GM13976 (cell line): ENCODE measurements around the gene KRTAP10-1.

Source experiments
- DNase-seq: peaks from one replicate; pipeline ENCODE4 v3.0.0; 2012; ENCODE audit warnings: low spot score
- in situ Hi-C: fragments of 300-500 bp; cut with MboI; formaldehyde crosslinking; loops from one replicate; pipeline ENCODE4 v1.12.0; 2022; ENCODE audit warnings: low sequenced_read_pairs, mixed read lengths, inconsistent platforms; ENCODE audit not compliant: unreplicated experiment
- TF ChIP-seq, protein P1 (sequence below): IDR thresholded peaks from 2 replicates; pipeline ENCODE4 v1.5.1; 2012; ENCODE audit warnings: borderline replicate concordance, mild to moderate bottlenecking; ENCODE audit not compliant: insufficient read depth; ENCODE audit errors: extremely low read depth, missing control alignments, control extremely low read depth

The KRTAP10-1 gene, protein sequence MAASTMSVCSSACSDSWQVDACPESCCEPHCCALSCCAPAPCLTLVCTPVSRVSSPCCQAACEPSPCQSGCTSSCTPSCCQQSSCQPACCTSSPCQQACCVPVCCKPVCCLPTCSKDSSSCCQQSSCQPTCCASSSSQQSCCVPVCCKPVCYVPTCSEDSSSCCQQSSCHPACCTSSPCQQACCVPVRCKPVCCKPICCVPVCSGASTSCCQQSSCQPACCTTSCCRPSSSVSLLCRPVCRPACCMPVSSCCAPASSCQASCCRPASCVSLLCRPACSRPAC

DNA sequence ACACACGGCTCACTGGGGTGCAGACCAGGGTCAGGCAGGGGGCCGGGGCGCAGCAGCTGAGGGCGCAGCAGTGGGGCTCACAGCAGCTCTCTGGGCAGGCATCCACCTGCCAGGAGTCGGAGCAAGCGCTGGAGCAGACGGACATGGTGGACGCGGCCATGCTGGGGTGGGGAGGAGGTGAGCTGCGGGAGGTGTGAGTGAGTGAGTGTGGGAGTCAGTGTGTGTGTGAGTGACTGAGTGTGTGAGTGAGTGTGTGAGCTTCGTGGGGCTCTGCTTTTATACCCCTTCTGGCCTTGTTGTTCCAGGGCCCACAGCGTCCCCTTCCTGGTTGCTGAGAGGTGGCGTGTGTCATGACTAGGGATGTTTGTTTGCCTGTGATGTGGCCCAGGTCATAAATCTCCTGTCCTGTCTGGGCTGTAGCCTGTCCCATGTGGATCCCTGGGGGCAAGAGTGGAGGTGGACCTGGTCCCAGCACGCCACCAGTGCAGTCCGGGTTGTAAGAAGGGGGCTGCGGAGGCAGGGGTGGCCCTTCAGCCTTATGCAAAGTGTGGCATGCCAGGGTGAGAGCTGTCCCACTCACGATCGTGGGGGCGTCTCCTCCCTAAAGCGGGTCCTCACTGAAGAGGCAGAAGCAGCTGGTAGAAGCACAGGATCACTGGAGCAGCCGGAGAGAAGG is at the start of gene KRTAP10-1:
Gene KRTAP10-1, minus strand, starts transcription at position 205 of the 676 bp plus-strand sequence. Its CDS starts 45 bp downstream, at position 160.
- TF ChIP-seq, protein P1, sequence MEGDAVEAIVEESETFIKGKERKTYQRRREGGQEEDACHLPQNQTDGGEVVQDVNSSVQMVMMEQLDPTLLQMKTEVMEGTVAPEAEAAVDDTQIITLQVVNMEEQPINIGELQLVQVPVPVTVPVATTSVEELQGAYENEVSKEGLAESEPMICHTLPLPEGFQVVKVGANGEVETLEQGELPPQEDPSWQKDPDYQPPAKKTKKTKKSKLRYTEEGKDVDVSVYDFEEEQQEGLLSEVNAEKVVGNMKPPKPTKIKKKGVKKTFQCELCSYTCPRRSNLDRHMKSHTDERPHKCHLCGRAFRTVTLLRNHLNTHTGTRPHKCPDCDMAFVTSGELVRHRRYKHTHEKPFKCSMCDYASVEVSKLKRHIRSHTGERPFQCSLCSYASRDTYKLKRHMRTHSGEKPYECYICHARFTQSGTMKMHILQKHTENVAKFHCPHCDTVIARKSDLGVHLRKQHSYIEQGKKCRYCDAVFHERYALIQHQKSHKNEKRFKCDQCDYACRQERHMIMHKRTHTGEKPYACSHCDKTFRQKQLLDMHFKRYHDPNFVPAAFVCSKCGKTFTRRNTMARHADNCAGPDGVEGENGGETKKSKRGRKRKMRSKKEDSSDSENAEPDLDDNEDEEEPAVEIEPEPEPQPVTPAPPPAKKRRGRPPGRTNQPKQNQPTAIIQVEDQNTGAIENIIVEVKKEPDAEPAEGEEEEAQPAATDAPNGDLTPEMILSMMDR = no peak
- in situ Hi-C loops = no loop called here
- no peak for DNase-seq

GRCh38 chr21:44589094-44589493 is 49.1 kb upstream of the KRTAP10-1 start:
- TF ChIP-seq, protein P1 = no peak
- in situ Hi-C loops = no loop called here
- no peak for DNase-seq

DNA sequence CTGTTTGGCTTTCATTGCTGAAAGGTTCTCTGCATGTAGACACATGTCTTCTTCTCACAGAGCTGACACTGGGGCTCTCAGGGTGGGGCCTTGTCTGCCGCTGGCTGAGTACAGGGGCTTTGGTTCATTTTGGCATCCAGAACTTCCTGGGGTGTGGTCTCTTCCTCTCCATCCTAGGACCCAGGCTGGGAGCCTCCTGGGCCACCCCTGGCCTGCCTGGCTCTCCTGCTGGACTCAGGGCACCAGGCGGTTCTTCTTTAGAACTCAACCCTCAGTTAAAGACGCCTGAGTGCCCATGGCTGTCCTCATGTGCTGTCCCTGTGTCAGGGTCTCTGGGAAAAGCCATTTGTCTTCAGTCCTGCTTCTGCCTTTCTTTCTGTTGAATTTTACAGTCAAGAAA is 45.9 kb upstream of the KRTAP10-1 start:
- TF ChIP-seq, protein P1 = no peak
- DNase-seq = no peak
- in situ Hi-C loops = no loop called here

- no peak for DNase-seq
- in situ Hi-C loops = no loop called here
- TF ChIP-seq, protein P1 = no peak
Observed at GRCh38 chr21:44583800-44584147, 43.8 kb upstream of the KRTAP10-1 start.

DNA sequence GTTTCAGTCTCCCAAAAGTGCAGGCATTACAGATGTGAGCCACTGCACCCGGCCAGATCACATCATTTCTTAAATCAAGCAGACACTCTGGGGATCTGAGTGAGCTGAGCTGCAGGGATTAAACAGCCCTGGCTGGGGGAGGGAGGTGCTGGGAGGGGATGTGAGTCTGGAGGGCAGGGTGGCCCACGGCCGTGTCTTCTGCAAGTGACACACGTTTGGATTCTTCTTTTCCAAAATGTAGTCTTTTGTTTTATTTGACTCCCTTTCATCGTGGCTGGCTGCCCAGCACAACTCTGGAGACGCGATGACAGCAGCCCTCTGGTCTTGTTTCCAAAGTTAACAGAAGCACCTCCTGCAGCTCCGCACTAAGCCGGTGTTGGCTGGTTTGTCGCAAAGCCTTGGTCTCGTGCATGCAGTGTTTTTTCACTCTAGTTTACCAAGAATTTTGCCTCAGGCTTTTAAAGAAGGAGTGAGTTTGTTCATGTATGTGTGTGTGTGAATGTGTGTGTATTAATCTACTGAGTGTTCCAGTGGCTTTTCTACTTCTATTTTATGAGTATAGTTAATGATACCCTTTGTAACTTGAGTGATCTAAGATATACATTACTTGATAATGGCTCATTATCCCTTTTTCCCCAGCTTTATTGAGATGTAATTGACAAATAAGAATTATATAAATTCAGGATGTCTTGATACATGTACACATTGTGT is 43.2 kb upstream of the KRTAP10-1 start:
- in situ Hi-C loops = no loop called here

DNA sequence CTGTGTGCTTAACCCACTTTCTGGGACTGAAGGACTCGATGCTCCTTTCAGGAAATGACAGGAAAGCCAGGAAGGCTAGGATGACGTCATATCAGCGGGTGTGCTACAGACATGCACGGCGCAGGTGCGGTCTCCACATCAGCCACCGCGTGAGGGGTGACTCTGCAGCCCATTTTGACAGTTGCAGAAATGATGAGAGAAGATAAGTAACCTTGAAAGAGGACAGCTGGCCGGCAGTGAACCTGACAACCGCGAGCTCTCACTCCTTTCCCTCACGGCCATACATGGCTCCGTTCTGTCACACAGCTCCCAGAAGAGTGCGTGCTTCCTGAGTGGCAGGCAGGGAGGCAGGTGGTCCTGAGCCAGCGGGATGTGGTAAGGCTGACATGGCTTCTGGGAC is 42.1 kb upstream of the KRTAP10-1 start:
- no peak for DNase-seq
- in situ Hi-C loops = no loop called here
- TF ChIP-seq, protein P1 = no peak

More for the DNA sequence above, 43.2 kb upstream of the KRTAP10-1 start:
- DNase-seq = no peak
- TF ChIP-seq, protein P1 = no peak
